Middle frontal gyrus (tissue), 1 donor: ENCODE data around the gene UBXN1.
"Not testable (repeated sequence)": the region's sequence is repeated elsewhere in the genome, so short reads cannot be mapped to it uniquely, and the experiment has no call there.

Experiments used
- DNase-seq: peaks from one replicate; pipeline ENCODE4 v3.0.0-alpha.2; 2015; ENCODE audit warnings: low spot score; ENCODE audit errors: extremely low spot score

Gene UBXN1

GRCh38 chr11:62673196-62673525 lies 5.7 kb downstream of the UBXN1 start:
- no peak for DNase-seq

GRCh38 chr11:62671608-62672389 lies 7.1 kb downstream of the UBXN1 start, which contains the start of the genes LBHD1 and UQCC3:
Gene LBHD1, minus strand, starts transcription at chr11:62672267. Its CDS starts 2,236 bp downstream, at chr11:62670031.
Gene UQCC3, plus strand, starts transcription at chr11:62671673. Its CDS starts 73 bp downstream, at chr11:62671746.
- DNase-seq = peak; percentile 75

GRCh38 chr11:62671236-62671607 lies 7.7 kb downstream of the UBXN1 start:
- DNase-seq = no peak

- DNase-seq = no peak
Measured at GRCh38 chr11:62669420-62670161, 9.3 kb downstream of the UBXN1 start.

- DNase-seq = no peak
Measured at GRCh38 chr11:62667460-62667859, 11.4 kb downstream of the UBXN1 start.

- no peak for DNase-seq
Measured at GRCh38 chr11:62666259-62666926, 12.5 kb downstream of the UBXN1 start.

GRCh38 chr11:62665599-62666258 lies 13.1 kb downstream of the UBXN1 start:
- no peak for DNase-seq

- peak; percentile 93 for DNase-seq
Measured at GRCh38 chr11:62665075-62665598, 13.7 kb downstream of the UBXN1 start, which contains the start of the genes C11orf98 and CSKMT. Gene C11orf98, minus strand, starts transcription at chr11:62665210. Its CDS starts 41 bp downstream, at chr11:62665169. Gene CSKMT, plus strand, starts transcription at chr11:62665312. Its CDS starts 568 bp downstream, at chr11:62665880.

GRCh38 chr11:62664405-62665074 lies 14.3 kb downstream of the UBXN1 start:
- no peak for DNase-seq

- no peak for DNase-seq
Measured at GRCh38 chr11:62656796-62657429, 22.0 kb downstream of the UBXN1 start.

GRCh38 chr11:62654297-62654696 lies 24.6 kb downstream of the UBXN1 start:
- DNase-seq = no peak

- no peak for DNase-seq
Measured at GRCh38 chr11:62652161-62653006, 26.5 kb downstream of the UBXN1 start.

GRCh38 chr11:62650283-62650682 lies 28.6 kb downstream of the UBXN1 start:
- not testable (repeated sequence) for DNase-seq

- DNase-seq = no peak
Measured at GRCh38 chr11:62649486-62649885, 29.4 kb downstream of the UBXN1 start.

GRCh38 chr11:62648967-62649364 lies 29.9 kb downstream of the UBXN1 start:
- no peak for DNase-seq

GRCh38 chr11:62648185-62648966 lies 30.5 kb downstream of the UBXN1 start:
- DNase-seq = no peak

- no peak for DNase-seq
Measured at GRCh38 chr11:62647609-62648005, 31.3 kb downstream of the UBXN1 start.
